Measurements from ENCODE around the gene GNG3. TPM values are rescaled to one million over a fixed set of nuclear protein-coding genes. Genes with fewer than 3 reads are reported as not detected.

The GNG3 gene
- total and polyA plus RNA-seq, 2 of the 8 experiments (the other 6 are each of a cell fraction or from before 2014, with no cell fraction given) = 4.9 to 12.1 TPM

GRCh38 chr11:62665075-62665598 lies 42.3 kb upstream of the GNG3 start, which contains the start of the genes C11orf98 and CSKMT:
Gene C11orf98 (minus strand): TSS chr11:62665210. CDS start chr11:62665169, 41 bp downstream.
Gene CSKMT (plus strand): TSS chr11:62665312. CDS start chr11:62665880, 568 bp downstream.
- DNase-seq (ENCODE audit: low read depth in 1 of 2, low spot score in 2 of 2) (peak; percentile 79 to 99), FAIRE-seq (no peak)
- Histone ChIP-seq H2BK20ac (ENCODE audit: low read length) (no peak within 1 kb of the TSS), H3K27ac (ENCODE audit: low read depth, low read length) (peak within 1 kb of the TSS; percentile 81), H3K14ac (ENCODE audit: insufficient read length) (peak within 1 kb of the TSS; percentile 2), H2BK12ac (ENCODE audit: low read depth, low read length) (0 out of 2 replicates have a peak within 1 kb of the TSS, but pooled peaks have one; percentile 39), H3K18ac (ENCODE audit: extremely low read depth, low read length) (peak within 1 kb of the TSS; percentile 75), H3K4me2 (ENCODE audit: insufficient read depth in 1 of 2, low read depth in 2 of 2, low read length in 2 of 2) (peak within 1 kb of the TSS; percentile 77 to 86), H4K20me1 (replicated peaks in 1 of 2; ENCODE audit: control insufficient read depth in 1 of 2, insufficient read depth in 2 of 2, low read length in 2 of 2) (peaks cover 5 to 6% of the 10 kb centered on the region in 2 experiments), H3K36me3 (ENCODE audit: control insufficient read depth in 2 of 4, insufficient read depth in 4 of 4, low read length in 3 of 4) (peaks cover 11 to 37% (median 20%) of the 10 kb centered on the region in 4 experiments), H4K8ac (ENCODE audit: extremely low read depth, insufficient read depth, low read length) (peak within 1 kb of the TSS; percentile 97), H2BK5ac (ENCODE audit: low read depth, low read length) (peak within 1 kb of the TSS; percentile 80), H3K9me3 (ENCODE audit: insufficient read depth in 2 of 2, low read depth in 1 of 2, low read length in 1 of 2) (no peaks in the 10 kb centered on the region), H2BK120ac (replicated peaks; ENCODE audit: low read depth, low read length) (no peak within 1 kb of the TSS), H3K9ac (replicated peaks in 1 of 4; ENCODE audit: extremely low read depth in 1 of 4, low read depth in 3 of 4, low read length in 3 of 4) (peak within 1 kb of the TSS; percentile 76 to 92 (median 90)), H3K4me1 (replicated peaks in 1 of 4; ENCODE audit: control insufficient read depth in 3 of 4, insufficient read depth in 4 of 4, low read length in 3 of 4) (peaks cover 4 to 11% (median 8%) of the 10 kb centered on the region in 4 experiments), H3K23me2 (ENCODE audit: low read depth, low read length) (peaks cover 12% of the 10 kb centered on the region), H2AK5ac (ENCODE audit: low read depth, low read length) (peak within 1 kb of the TSS; percentile 26; the same call in 1 of the 2 replicates), H3K4me3 (ENCODE audit: extremely low read depth in 1 of 4, insufficient read depth in 2 of 4, low read depth in 3 of 4, low read length in 4 of 4) (peak within 1 kb of the TSS; percentile 83 to 98 (median 95)), H2BK15ac (ENCODE audit: low read length) (no peak within 1 kb of the TSS), H4K5ac (ENCODE audit: insufficient read length, low read depth, low read length) (peak within 1 kb of the TSS; percentile 91), H3K79me1 (ENCODE audit: low read depth, low read length) (peaks cover 5% of the 10 kb centered on the region), H3K56ac (replicated peaks; ENCODE audit: insufficient read length, low read depth, low read length) (peak within 1 kb of the TSS; percentile 93), H3K23ac (ENCODE audit: insufficient read length) (no peak within 1 kb of the TSS), H4K91ac (replicated peaks; ENCODE audit: insufficient read length, low read length) (peak within 1 kb of the TSS; percentile 83), H3K79me2 (ENCODE audit: control insufficient read depth in 1 of 2, insufficient read depth in 2 of 2, low read length in 2 of 2) (peaks cover 7 to 33% of the 10 kb centered on the region in 2 experiments; a peak in 3 of 4 replicates), H3K4ac (replicated peaks; ENCODE audit: insufficient read length, low read depth, low read length) (peak within 1 kb of the TSS; percentile 74), H2AFZ (ENCODE audit: low read length) (no peak within 1 kb of the TSS), H3K27me3 (replicated peaks in 1 of 4; ENCODE audit: control insufficient read depth in 3 of 4, extremely low read depth in 1 of 4, insufficient read depth in 3 of 4, low read length in 3 of 4) (no peaks in the 10 kb centered on the region)
- POLR2A ChIA-PET (ENCODE audit: partially characterized antibody) = interaction anchor here (0.6 to 61.4 kb wide), 73 partner anchors 5 to 1666 kb away, joined by 3 to 2041 read pairs (median 5); partner anchors contain the start of genes B3GAT3, BSCL2, C11orf98 and CSKMT
- CTCF ChIA-PET (ENCODE audit: partially characterized antibody) = interaction anchor here (0.7 to 1.9 kb wide), 21 partner anchors 10 to 275 kb away, joined by 3 to 8 read pairs (median 3); partner anchors contain the start of genes B3GAT3, BSCL2, GNG3 and INTS5
- WGBS, 2 experiments (ENCODE audit: extremely low coverage in 1 of 2, insufficient coverage in 1 of 2, insufficient read length in 1 of 2, insufficient replicate concordance in 2 of 2, low coverage in 1 of 2, low lambda C conversion rate in 2 of 2, missing lambda C conversion rate in 1 of 2) = 2% methylated on average over 46 of the region's 47 CpGs; no CpG with 5 or more reads in 1 of the 2 experiments
- TF ChIP-seq ASH2L (IDR thresholded peaks at IDR 0.05; ENCODE audit: low read length) = no peak
- TF ChIP-seq NANOG (IDR thresholded peaks at IDR 0.05; ENCODE audit: insufficient read depth, low read depth, low read length, poor library complexity, severe bottlenecking) = no peak
- TF ChIP-seq RXRA (IDR thresholded peaks at IDR 0.05; ENCODE audit: insufficient read depth, low read depth, low read length) = no peak
- TF ChIP-seq SIRT6 (IDR thresholded peaks at IDR 0.05; ENCODE audit: low read length) = no peak
- no peak for TF ChIP-seq HDAC6 (IDR thresholded peaks at IDR 0.05; ENCODE audit: low read depth, low read length)
- no peak for TF ChIP-seq SAP30 (IDR thresholded peaks at IDR 0.05; ENCODE audit: insufficient read depth, insufficient replicate concordance, low read length)
- no peak for TF ChIP-seq SIX5 (IDR thresholded peaks at IDR 0.05; ENCODE audit: low read depth, low read length)
- TF ChIP-seq POU5F1 (IDR thresholded peaks at IDR 0.05; ENCODE audit: low read depth, low read length) = no peak
- no peak for TF ChIP-seq RNF2 (IDR thresholded peaks at IDR 0.05; ENCODE audit: borderline replicate concordance, low read depth, low read length, missing control alignments, poor library complexity, severe bottlenecking)
- TF ChIP-seq BRCA1 (IDR thresholded peaks at IDR 0.05; ENCODE audit: low read depth, low read length) = no peak
- TF ChIP-seq TAF1 (IDR thresholded peaks at IDR 0.05; ENCODE audit: low read depth, low read length) = peak; percentile 99
- no peak for TF ChIP-seq FOSL1 (IDR thresholded peaks at IDR 0.05; ENCODE audit: insufficient read depth, low read depth, low read length)
- TF ChIP-seq BACH1 (IDR thresholded peaks at IDR 0.05; ENCODE audit: low read length) = peak; percentile 73; the same call in 1 of the 2 replicates
